A673 (cell line): ENCODE data around the gene PDCD2. TPM values are rescaled to one million over a fixed set of nuclear protein-coding genes. Genes with fewer than 3 reads are reported as not detected.

Experiments
- BruUV-seq: library from RNA; stranded (reverse); fragments of 400-500 nt; replicated peaks from 2 replicates; lab custom pipeline; 2021; lab: Mats Ljungman, UMichigan
- CTCF ChIA-PET: fragments of 300-600 bp; sonication (Branson Sonifier 250); formaldehyde crosslinking; loops from one replicate; lab custom pipeline; 2022; ENCODE audit warnings: antibody characterized with exemption; lab: Charles Lee
- POLR2A ChIA-PET: fragments of 300-600 bp; sonication (Branson Sonifier 250); formaldehyde crosslinking; loops from one replicate; lab custom pipeline; 2022; ENCODE audit warnings: antibody characterized with exemption; ENCODE audit not compliant: low non-redundant PET; lab: Charles Lee
- DNase-seq: peaks from one replicate; pipeline ENCODE4 v3.0.0-alpha.2; 2015; ENCODE audit warnings: low spot score
- H3K27ac ChIP-seq: fragments of 200-600 bp; sonication (generic); 2 replicates; pipeline ENCODE4 v1.5.1; 2016; ENCODE audit warnings: mixed run types, low read depth, mild to moderate bottlenecking, mixed read lengths, antibody characterized with exemption, low read length; ENCODE audit not compliant: poor library complexity, severe bottlenecking
- H3K27me3 ChIP-seq: fragments of 200-600 bp; sonication (generic); replicated peaks from 2 replicates; pipeline ENCODE4 v1.6.1; 2017; ENCODE audit warnings: mixed run types, low read depth, mild to moderate bottlenecking, mixed read lengths, antibody characterized with exemption, low read length; ENCODE audit not compliant: insufficient read depth, poor library complexity
- H3K36me3 ChIP-seq: fragments of 200-600 bp; sonication (generic); 2 replicates; pipeline ENCODE4 v1.6.1; 2016; ENCODE audit warnings: mixed run types, mild to moderate bottlenecking, mixed read lengths, antibody characterized with exemption, low read length; ENCODE audit not compliant: insufficient read depth, poor library complexity, severe bottlenecking
- H3K4me1 ChIP-seq: fragments of 200-600 bp; sonication (generic); 2 replicates; pipeline ENCODE4 v1.6.1; 2017; ENCODE audit warnings: mixed run types, mild to moderate bottlenecking, mixed read lengths, antibody characterized with exemption, low read length; ENCODE audit not compliant: insufficient read depth, poor library complexity, severe bottlenecking
- H3K4me3 ChIP-seq: fragments of 200-600 bp; sonication (generic); 2 replicates; pipeline ENCODE4 v1.5.1; 2016; ENCODE audit warnings: low read depth, mixed run types, mild to moderate bottlenecking, mixed read lengths, low read length; ENCODE audit not compliant: poor library complexity, severe bottlenecking
- H3K9me3 ChIP-seq: fragments of 200-600 bp; sonication (generic); 2 replicates; pipeline ENCODE4 v1.6.1; 2016; ENCODE audit warnings: mixed run types, low read depth, mild to moderate bottlenecking, mixed read lengths, antibody characterized with exemption, low read length; ENCODE audit not compliant: poor library complexity, severe bottlenecking
- EZH2 ChIP-seq: fragments of 200-600 bp; sonication (generic); IDR thresholded peaks from 2 replicates; pipeline ENCODE4 v1.6.1; 2017; ENCODE audit warnings: borderline replicate concordance, low read depth, mild to moderate bottlenecking, mixed read lengths, antibody characterized with exemption, low read length; ENCODE audit not compliant: poor library complexity, severe bottlenecking
- intact Hi-C: fragments of 100-400 bp; cut with micrococcal nuclease; formaldehyde crosslinking; loops from one replicate; pipeline ENCODE4 v1.10.0; 2022; ENCODE audit not compliant: unreplicated experiment
- total RNA-seq: library from RNA; stranded (reverse); gene quantifications from 2 replicates; pipeline ENCODE4 v1.2.3, GENCODE V29; 2021
- TF ChIP-seq, protein P1 (sequence below): fragments of 300-800, 200-600 bp; sonication (generic); conservative IDR thresholded peaks from 2 replicates; pipeline ENCODE4 v1.5.1; 2017; ENCODE audit warnings: low read depth, mild to moderate bottlenecking, antibody characterized with exemption, low read length, moderate library complexity, mixed read lengths

PDCD2 gene
- total RNA-seq, 1 experiment from 2014 or later: 123 TPM

GRCh38 chr6:170605574-170606259 lies 21.3 kb upstream of the PDCD2 start:
- DNase-seq: no peak
- Histone ChIP-seq H3K4me1 (no peaks in the 10 kb centered on the region), H3K9me3 (no peaks in the 10 kb centered on the region), H3K27ac (no peak overlapping the region), H3K27me3 (peaks cover 3% of the 10 kb centered on the region), H3K4me3 (no peak overlapping the region), H3K36me3 (no peaks in the 10 kb centered on the region)
- no peak for TF ChIP-seq EZH2
- TF ChIP-seq, protein P1, sequence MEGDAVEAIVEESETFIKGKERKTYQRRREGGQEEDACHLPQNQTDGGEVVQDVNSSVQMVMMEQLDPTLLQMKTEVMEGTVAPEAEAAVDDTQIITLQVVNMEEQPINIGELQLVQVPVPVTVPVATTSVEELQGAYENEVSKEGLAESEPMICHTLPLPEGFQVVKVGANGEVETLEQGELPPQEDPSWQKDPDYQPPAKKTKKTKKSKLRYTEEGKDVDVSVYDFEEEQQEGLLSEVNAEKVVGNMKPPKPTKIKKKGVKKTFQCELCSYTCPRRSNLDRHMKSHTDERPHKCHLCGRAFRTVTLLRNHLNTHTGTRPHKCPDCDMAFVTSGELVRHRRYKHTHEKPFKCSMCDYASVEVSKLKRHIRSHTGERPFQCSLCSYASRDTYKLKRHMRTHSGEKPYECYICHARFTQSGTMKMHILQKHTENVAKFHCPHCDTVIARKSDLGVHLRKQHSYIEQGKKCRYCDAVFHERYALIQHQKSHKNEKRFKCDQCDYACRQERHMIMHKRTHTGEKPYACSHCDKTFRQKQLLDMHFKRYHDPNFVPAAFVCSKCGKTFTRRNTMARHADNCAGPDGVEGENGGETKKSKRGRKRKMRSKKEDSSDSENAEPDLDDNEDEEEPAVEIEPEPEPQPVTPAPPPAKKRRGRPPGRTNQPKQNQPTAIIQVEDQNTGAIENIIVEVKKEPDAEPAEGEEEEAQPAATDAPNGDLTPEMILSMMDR: no peak
- no TSS peak for BruUV-seq
- CTCF ChIA-PET: no interaction called here
- POLR2A ChIA-PET: no interaction called here
- intact Hi-C loops: no loop called here

DNA sequence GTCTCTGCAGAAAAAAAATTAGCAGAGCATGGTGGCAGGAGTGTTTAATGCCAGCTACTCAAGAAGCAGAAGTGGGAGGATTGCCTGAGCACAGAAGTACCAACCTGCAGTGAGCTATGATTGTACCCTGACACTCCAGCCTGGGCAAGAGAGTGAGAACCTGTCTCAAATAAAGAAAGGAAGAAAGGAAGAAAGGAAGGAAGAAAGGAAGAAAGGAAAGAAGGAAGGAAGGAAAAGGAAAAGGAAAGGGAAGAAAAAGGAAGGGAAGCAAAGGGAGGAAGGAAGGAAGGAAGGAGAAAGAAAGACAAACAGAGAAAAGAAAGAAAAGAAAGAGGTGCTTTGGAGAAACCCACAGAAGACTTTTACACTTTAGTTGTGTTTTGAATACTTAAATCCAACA lies 12.8 kb upstream of the PDCD2 start:
- Histone ChIP-seq H3K27me3 (no peaks in the 10 kb centered on the region), H3K9me3 (no peaks in the 10 kb centered on the region), H3K4me1 (no peaks in the 10 kb centered on the region), H3K36me3 (no peaks in the 10 kb centered on the region), H3K27ac (no peak overlapping the region), H3K4me3 (no peak overlapping the region)
- no TSS peak for BruUV-seq
- ChIA-PET CTCF (no interaction called here), POLR2A (no interaction called here)
- TF ChIP-seq EZH2: no peak
- TF ChIP-seq, protein P1: no peak
- DNase-seq: no peak
- intact Hi-C loops: no loop called here

DNA sequence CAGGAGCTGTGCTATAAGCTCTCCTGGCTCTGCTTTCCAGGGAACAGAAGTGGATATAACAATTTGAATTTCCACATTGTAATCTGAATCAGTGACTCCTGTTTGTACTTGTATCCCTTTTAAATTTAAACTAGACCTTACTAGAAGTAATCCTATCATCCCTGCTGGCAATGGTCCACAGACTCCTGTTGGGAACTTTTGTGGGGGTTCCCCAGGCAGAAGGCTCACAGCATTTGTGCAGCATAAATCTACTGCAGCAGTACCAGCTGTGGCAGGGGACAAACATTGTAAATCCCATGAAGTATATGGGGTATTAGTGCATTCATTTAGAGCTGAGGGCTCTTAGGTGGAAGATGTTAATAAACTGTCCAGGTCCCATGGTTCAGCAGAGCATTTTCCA lies 12.0 kb upstream of the PDCD2 start:
- BruUV-seq: no TSS peak
- Histone ChIP-seq H3K27ac (no peak overlapping the region), H3K9me3 (no peaks in the 10 kb centered on the region), H3K36me3 (no peaks in the 10 kb centered on the region), H3K27me3 (no peaks in the 10 kb centered on the region), H3K4me3 (no peak overlapping the region), H3K4me1 (no peaks in the 10 kb centered on the region)
- no peak for TF ChIP-seq EZH2
- TF ChIP-seq, protein P1: no peak
- POLR2A ChIA-PET: no interaction called here
- CTCF ChIA-PET: no interaction called here
- peak; percentile 13 for DNase-seq
- intact Hi-C loops: no loop called here
